Prostate gland (tissue), 2 donors: Measurements from ENCODE around the gene CHCHD6.

Source experiments
- POLR2A ChIP-seq: fragments of 450-650 bp; IDR thresholded peaks from one replicate; pipeline ENCODE4 v1.6.1; 2016; ENCODE audit warnings: antibody characterized with exemption, mild to moderate bottlenecking
- TF ChIP-seq, protein P1 (sequence below), 4 experiments: fragments of 200-600 bp in 2 of 4; fragments of 450-650 bp in 2 of 4; sonication (generic) in 2 of 4; IDR thresholded peaks; 1 replicate in 3 of 4; 2 replicates in 1 of 4; pipeline ENCODE4 v1.5.1; 2016 to 2019; ENCODE audit warnings: antibody characterized with exemption in 4 of 4, mild to moderate bottlenecking in 2 of 4, moderate library complexity in 2 of 4

- TF ChIP-seq, protein P1, sequence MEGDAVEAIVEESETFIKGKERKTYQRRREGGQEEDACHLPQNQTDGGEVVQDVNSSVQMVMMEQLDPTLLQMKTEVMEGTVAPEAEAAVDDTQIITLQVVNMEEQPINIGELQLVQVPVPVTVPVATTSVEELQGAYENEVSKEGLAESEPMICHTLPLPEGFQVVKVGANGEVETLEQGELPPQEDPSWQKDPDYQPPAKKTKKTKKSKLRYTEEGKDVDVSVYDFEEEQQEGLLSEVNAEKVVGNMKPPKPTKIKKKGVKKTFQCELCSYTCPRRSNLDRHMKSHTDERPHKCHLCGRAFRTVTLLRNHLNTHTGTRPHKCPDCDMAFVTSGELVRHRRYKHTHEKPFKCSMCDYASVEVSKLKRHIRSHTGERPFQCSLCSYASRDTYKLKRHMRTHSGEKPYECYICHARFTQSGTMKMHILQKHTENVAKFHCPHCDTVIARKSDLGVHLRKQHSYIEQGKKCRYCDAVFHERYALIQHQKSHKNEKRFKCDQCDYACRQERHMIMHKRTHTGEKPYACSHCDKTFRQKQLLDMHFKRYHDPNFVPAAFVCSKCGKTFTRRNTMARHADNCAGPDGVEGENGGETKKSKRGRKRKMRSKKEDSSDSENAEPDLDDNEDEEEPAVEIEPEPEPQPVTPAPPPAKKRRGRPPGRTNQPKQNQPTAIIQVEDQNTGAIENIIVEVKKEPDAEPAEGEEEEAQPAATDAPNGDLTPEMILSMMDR (IDR thresholded peaks at IDR 0.05), result no peak
- TF ChIP-seq POLR2A, result no peak
Measured at GRCh38 chr3:126927401-126927750, 223.3 kb downstream of the CHCHD6 start.
